Urothelium cell line (cell line): Measurements from ENCODE around the gene VAV1.
"Not testable (repeated sequence)": the region's sequence is repeated elsewhere in the genome, so short reads cannot be mapped to it uniquely, and the experiment has no call there.

ENCODE experiments used
- DNase-seq: peaks from one replicate; pipeline ENCODE4 v3.0.0; 2011; ENCODE audit warnings: low spot score, mixed read lengths
- FAIRE-seq: peaks from 2 replicates; lab custom pipeline; 2011; peaks lifted over from hg19 to GRCh38; lab: Jason Lieb, UNC

The VAV1 gene

GRCh38 chr19:6754653-6755463 lies 17.6 kb upstream of the VAV1 start:
- FAIRE-seq (no peak), DNase-seq (no peak)

- no peak for FAIRE-seq
- no peak for DNase-seq
Observed at GRCh38 chr19:6760606-6761005, 11.9 kb upstream of the VAV1 start.

GRCh38 chr19:6761053-6761676 lies 11.3 kb upstream of the VAV1 start:
- no peak for FAIRE-seq
- no peak for DNase-seq

GRCh38 chr19:6762253-6762797 lies 10.2 kb upstream of the VAV1 start:
- DNase-seq, FAIRE-seq: not testable (repeated sequence)

- DNase-seq (peak; percentile 62), FAIRE-seq (no peak)
Observed at GRCh38 chr19:6765738-6766356, 6.7 kb upstream of the VAV1 start.

GRCh38 chr19:6766357-6767080 lies 6.0 kb upstream of the VAV1 start:
- no peak for DNase-seq
- FAIRE-seq, result no peak

GRCh38 chr19:6767081-6767356 lies 5.5 kb upstream of the VAV1 start:
- FAIRE-seq (no peak), DNase-seq (no peak)

GRCh38 chr19:6767357-6768235 lies 4.9 kb upstream of the VAV1 start, which contains the start of gene SH2D3A:
SH2D3A (minus strand) TSS chr19:6767435; CDS start chr19:6763748, 3,687 bp downstream.
- FAIRE-seq (no peak), DNase-seq (peak; percentile 35)

GRCh38 chr19:6768236-6768785 lies 4.2 kb upstream of the VAV1 start:
- FAIRE-seq, result no peak
- no peak for DNase-seq

GRCh38 chr19:6769006-6769619 lies 3.4 kb upstream of the VAV1 start:
- FAIRE-seq (no peak), DNase-seq (no peak)

- DNase-seq, FAIRE-seq: not testable (repeated sequence)
Observed at GRCh38 chr19:6771648-6772027, 870 bp upstream of the VAV1 start.

- FAIRE-seq (no peak), DNase-seq (no peak)
Observed at GRCh38 chr19:6772866-6773322, 386 bp downstream of the VAV1 start.

GRCh38 chr19:6773323-6773931 lies 919 bp downstream of the VAV1 start:
- DNase-seq (no peak), FAIRE-seq (no peak)

- no peak for FAIRE-seq
- DNase-seq, result no peak
Observed at GRCh38 chr19:6774821-6775707, 2.6 kb downstream of the VAV1 start.

- not testable (repeated sequence) for FAIRE-seq, DNase-seq
Observed at GRCh38 chr19:6776045-6776444, 3.5 kb downstream of the VAV1 start.

GRCh38 chr19:6776999-6777398 lies 4.5 kb downstream of the VAV1 start:
- DNase-seq (no peak), FAIRE-seq (no peak)

- no peak for DNase-seq
- no peak for FAIRE-seq
Observed at GRCh38 chr19:6777434-6777833, 4.9 kb downstream of the VAV1 start.

GRCh38 chr19:6778386-6778785 lies 5.9 kb downstream of the VAV1 start:
- FAIRE-seq (no peak), DNase-seq (no peak)
